ENCODE results near the gene PPM1N. TPM values are rescaled to one million over a fixed set of nuclear protein-coding genes. Genes with fewer than 3 reads are reported as not detected.

Gene PPM1N
- total and polyA plus RNA-seq, 2 of the 4 experiments (the other 2 are of a cell fraction), result 0.90 to 1.6 TPM

DNA sequence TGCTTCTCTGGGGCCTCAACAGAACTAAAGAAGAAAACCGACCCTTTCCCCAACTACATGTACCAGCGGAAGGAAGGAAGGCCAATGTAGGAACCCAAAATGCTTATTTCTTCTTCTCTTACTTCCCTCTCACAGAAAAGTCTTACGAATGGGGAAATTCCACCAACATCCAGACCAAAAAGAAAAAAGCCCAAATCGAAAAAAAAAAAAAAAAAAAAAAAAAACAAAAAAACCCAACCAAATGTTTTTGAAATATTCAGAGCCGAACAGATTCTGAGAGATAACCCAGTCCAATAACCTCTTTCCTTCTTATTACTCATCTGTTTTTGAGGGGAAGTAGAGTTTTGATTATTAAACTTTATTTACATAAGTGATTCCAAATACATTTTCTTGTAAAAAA is 3.9 kb downstream of the PPM1N start:
- Histone ChIP-seq H3K27me3 (ENCODE audit: control insufficient read depth, insufficient read depth, low read length) (peaks cover 6% of the 10 kb centered on the region; the same call in 1 of the 2 replicates), H3K79me1 (ENCODE audit: low read depth in 1 of 2, low read length in 2 of 2) (peaks cover 0 to 21% of the 10 kb centered on the region in 2 experiments; a peak in 2 of 4 replicates), H2BK5ac (ENCODE audit: low read depth, low read length, poor library complexity, severe bottlenecking) (no peak overlapping the region), H3K36me3 (ENCODE audit: control insufficient read depth, insufficient read depth, low read length) (no peaks in the 10 kb centered on the region), H4K8ac (ENCODE audit: low read depth in 2 of 2, low read length in 2 of 2) (no peak overlapping the region), H2BK15ac (ENCODE audit: low read depth, low read length) (no peak overlapping the region), H4K20me1 (ENCODE audit: insufficient read depth, low read length) (no peaks in the 10 kb centered on the region), H2AK9ac (replicated peaks; ENCODE audit: low read depth, low read length, poor library complexity) (no peak overlapping the region), H4K91ac (ENCODE audit: insufficient read depth, low read depth, low read length) (no peak overlapping the region), H2AK5ac (ENCODE audit: low read depth, low read length) (no peak overlapping the region), H3K4me2 (ENCODE audit: low read depth, low read length) (no peak overlapping the region), H2BK20ac (ENCODE audit: low read depth, low read length) (no peak overlapping the region), H3K9me3 (ENCODE audit: control insufficient read depth, insufficient read depth, low read length) (no peaks in the 10 kb centered on the region), H3K18ac (ENCODE audit: low read depth, low read length) (no peak overlapping the region), H3K14ac (replicated peaks; ENCODE audit: low read depth, low read length) (no peak overlapping the region), H3K27ac (ENCODE audit: insufficient read depth, low read length) (no peak overlapping the region), H3K4me1 (ENCODE audit: control insufficient read depth, insufficient read depth, low read length) (peaks cover 7% of the 10 kb centered on the region), H3K4ac (ENCODE audit: low read depth, low read length) (no peak overlapping the region), H3K4me3 (ENCODE audit: insufficient read depth, low read depth, low read length) (no peak overlapping the region), H2AFZ (replicated peaks; ENCODE audit: low read length, poor library complexity) (no peak overlapping the region), H3K9me1 (ENCODE audit: insufficient read depth, low read length) (peaks cover 17% of the 10 kb centered on the region), H4K5ac (ENCODE audit: low read depth, low read length) (no peak overlapping the region), H2BK120ac (ENCODE audit: low read depth, low read length) (no peak overlapping the region), H3K56ac (ENCODE audit: extremely low read depth, insufficient read depth, low read length) (no peak overlapping the region), H3K23ac (ENCODE audit: low read depth, low read length) (no peak overlapping the region), H3K9ac (ENCODE audit: low read depth, low read length) (no peak overlapping the region)
- dilution Hi-C loops (cut with HindIII; ENCODE audit: low sequenced_read_pairs, unreplicated experiment), result no loop called here
- no peak for TF ChIP-seq POLR2A (IDR thresholded peaks at IDR 0.05; ENCODE audit: low read depth, low read length)
- TF ChIP-seq MAZ (IDR thresholded peaks at IDR 0.05; ENCODE audit: borderline replicate concordance, low read depth, low read length), result no peak
- no peak for TF ChIP-seq RAD21 (IDR thresholded peaks at IDR 0.05; ENCODE audit: low read length)
- no peak for TF ChIP-seq MXI1 (IDR thresholded peaks at IDR 0.05; ENCODE audit: borderline replicate concordance, low read depth, low read length)
- no peak for TF ChIP-seq CEBPB (IDR thresholded peaks at IDR 0.05; ENCODE audit: low read depth, low read length)
- no peak for TF ChIP-seq CHD1 (IDR thresholded peaks at IDR 0.05; ENCODE audit: low read depth, low read length)
- no peak for TF ChIP-seq RFX5 (IDR thresholded peaks at IDR 0.05; ENCODE audit: low read depth, low read length)
- TF ChIP-seq, protein P1, sequence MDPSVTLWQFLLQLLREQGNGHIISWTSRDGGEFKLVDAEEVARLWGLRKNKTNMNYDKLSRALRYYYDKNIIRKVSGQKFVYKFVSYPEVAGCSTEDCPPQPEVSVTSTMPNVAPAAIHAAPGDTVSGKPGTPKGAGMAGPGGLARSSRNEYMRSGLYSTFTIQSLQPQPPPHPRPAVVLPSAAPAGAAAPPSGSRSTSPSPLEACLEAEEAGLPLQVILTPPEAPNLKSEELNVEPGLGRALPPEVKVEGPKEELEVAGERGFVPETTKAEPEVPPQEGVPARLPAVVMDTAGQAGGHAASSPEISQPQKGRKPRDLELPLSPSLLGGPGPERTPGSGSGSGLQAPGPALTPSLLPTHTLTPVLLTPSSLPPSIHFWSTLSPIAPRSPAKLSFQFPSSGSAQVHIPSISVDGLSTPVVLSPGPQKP (IDR thresholded peaks at IDR 0.05; ENCODE audit: borderline replicate concordance, low read depth, low read length), result no peak
- in situ Hi-C loops (cut with MboI; ENCODE audit: low sequenced_read_pairs), result no loop called here
- CTCF ChIA-PET, result no interaction called here
- no CpG with 5 or more reads among the region's 5 CpGs for WGBS, 2 experiments (ENCODE audit: extremely low coverage in 2 of 2, insufficient read length in 1 of 2)
- BruUV-seq (replicated peaks), result no TSS peak
- intact Hi-C loops (cut with micrococcal nuclease), result no loop called here
- POLR2A ChIA-PET (ENCODE audit: unreplicated experiment), result no interaction called here
- ATAC-seq (ENCODE audit: low read depth) (no peak), DNase-seq (no peak)
